Stimulated activated naive B cell treated with anti-CD40 and anti-IgM and Interleukin-4, amounts not matched to agents 10 μg/mL and 1 μg/mL and 100 μg/mL, for 72 hours (primary cell): ENCODE data around the gene MZT1.
"Not testable (repeated sequence)": the region's sequence is repeated elsewhere in the genome, so short reads cannot be mapped to it uniquely, and the experiment has no call there.

Source experiments
- ATAC-seq, 2 donors: fragments of 150-1000 bp; cut with Tn5 transposase; replicated peaks; 2 replicates each; pipeline ENCODE4 v1.10.0; 2021; ENCODE audit warnings: moderate library complexity in 1 of 2
- DNase-seq: peaks from one replicate; pipeline ENCODE4 v3.0.0; 2021
- H3K27ac Mint-ChIP-seq: one replicate; pipeline ENCODE4 v1.8.0; 2022; ENCODE audit warnings: mild to moderate bottlenecking, mixed read lengths
- H3K27me3 Mint-ChIP-seq, 2 donors: one replicate each; pipeline ENCODE4 v1.8.0; 2022; ENCODE audit warnings: mixed read lengths in 2 of 2
- H3K36me3 Mint-ChIP-seq, 2 donors: one replicate each; pipeline ENCODE4 v1.8.0; 2022; ENCODE audit warnings: mixed read lengths in 2 of 2, mild to moderate bottlenecking in 1 of 2
- H3K4me1 Mint-ChIP-seq, 2 donors: one replicate each; pipeline ENCODE4 v1.8.0; 2022; ENCODE audit warnings: mixed read lengths in 2 of 2, mild to moderate bottlenecking in 1 of 2
- H3K4me3 Mint-ChIP-seq, 2 donors: one replicate each; pipeline ENCODE4 v1.8.0; 2022; ENCODE audit warnings: mild to moderate bottlenecking in 2 of 2, mixed read lengths in 2 of 2, moderate library complexity in 1 of 2
- H3K9me3 Mint-ChIP-seq, 2 donors: one replicate each; pipeline ENCODE4 v1.8.0; 2022; ENCODE audit warnings: mixed read lengths in 2 of 2, mild to moderate bottlenecking in 1 of 2

MZT1 gene, protein sequence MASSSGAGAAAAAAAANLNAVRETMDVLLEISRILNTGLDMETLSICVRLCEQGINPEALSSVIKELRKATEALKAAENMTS

DNA sequence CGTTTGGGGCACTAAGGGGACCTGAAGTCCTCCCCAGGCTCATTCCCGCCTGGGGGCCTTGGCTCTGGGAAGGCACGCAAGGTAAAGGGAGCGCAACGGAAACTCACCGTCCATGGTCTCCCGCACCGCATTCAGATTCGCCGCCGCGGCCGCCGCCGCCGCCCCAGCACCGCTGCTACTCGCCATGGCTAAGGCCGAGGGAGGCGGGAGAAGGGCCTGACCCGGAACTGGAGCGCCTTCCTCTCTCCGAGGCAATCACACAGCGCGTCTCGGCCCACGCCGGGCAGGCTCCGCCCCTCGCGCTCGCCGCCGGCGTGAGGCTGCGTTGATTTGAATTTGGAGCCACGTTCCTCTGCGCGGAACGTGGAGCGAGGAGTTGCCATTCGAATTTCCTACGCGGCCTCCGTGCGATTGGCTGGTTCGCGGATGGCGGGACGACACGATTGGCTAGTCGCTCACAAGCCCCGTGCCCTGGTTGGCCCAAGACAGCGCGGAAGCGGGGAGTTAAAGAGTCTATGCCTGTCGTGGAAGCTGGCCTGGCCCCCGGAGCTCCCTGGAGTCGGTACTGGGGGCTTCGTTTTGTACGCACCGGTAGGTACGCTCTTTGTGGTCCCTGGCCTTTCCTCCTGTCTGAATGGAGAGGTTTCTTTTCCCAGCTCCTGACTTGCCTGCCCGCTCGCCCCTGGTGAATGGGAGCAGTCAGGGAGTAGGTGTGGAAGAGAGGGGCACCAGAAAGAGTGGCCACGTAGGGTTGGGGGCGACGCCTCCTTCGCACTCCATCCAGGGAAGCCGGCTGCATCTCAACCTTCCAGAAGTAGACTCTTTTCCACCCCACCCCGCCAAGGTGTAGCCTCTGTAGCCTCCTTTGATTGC lies at the start of gene MZT1, which contains the start of gene BORA:
MZT1 (minus strand) TSS at position 213 of the 873 bp plus-strand sequence; CDS start at position 186, 27 bp downstream.
BORA (plus strand) TSS at position 507 of the 873 bp plus-strand sequence. CDS start 1,018 bp downstream, outside the sequence.
- Mint-ChIP-seq H3K36me3 (peaks cover 20 to 23% of the 10 kb centered on the region in 2 donors), H3K4me1 (peaks cover 11 to 26% of the 10 kb centered on the region in 2 donors), H3K27me3 (no peaks in the 10 kb centered on the region), H3K4me3 (peak within 1 kb of the TSS; percentile 96 to 97), H3K9me3 (no peaks in the 10 kb centered on the region), H3K27ac (peak within 1 kb of the TSS; percentile 93)
- peak; percentile 96 for ATAC-seq
- DNase-seq: peak; percentile 96

DNA sequence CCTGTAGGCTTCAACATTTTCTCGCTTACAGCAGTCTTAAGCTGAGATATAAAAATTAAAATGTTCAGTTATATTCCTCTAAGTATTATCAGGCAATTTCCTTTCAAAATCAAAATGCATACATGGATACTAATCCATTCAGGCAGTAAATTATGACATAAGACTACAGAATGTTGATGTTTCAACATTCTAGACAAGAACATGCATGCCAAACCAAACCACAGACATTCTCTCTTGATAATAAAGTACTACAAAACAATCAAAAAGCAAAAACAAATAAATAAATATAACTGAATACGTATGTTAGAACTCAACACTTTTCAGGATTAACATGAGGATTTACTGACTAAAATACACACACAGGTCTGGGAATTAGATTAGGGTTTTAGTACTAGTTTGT lies 46.6 kb upstream of the MZT1 start:
- no peak for ATAC-seq
- Mint-ChIP-seq H3K27ac (no peak overlapping the region), H3K9me3 (no peaks in the 10 kb centered on the region), H3K4me1 (peaks cover 4 to 17% of the 10 kb centered on the region in 2 donors), H3K27me3 (no peaks in the 10 kb centered on the region), H3K4me3 (no peak overlapping the region), H3K36me3 (peaks cover 32 to 37% of the 10 kb centered on the region in 2 donors)
- DNase-seq: no peak

DNA sequence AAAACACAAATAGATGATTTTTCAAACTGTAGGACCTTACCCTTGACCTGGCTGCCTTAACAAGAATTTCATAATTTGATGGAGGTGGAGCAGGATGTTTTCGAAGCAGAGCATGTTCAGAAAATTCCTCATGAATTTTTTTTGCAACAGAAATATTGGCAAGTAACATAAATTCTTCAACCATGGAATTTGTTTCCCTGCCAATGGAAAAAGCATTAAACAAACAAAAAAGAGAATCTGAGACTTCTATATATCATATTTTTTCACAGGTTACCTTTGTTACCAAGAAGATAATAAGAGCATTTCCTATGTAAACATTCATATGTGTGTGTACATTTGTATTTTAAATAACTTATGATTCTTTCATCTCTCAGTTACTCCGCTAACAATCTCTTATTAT lies 36.0 kb upstream of the MZT1 start:
- no peak overlapping the region for H3K4me3 Mint-ChIP-seq
- H3K27me3 Mint-ChIP-seq: no peaks in the 10 kb centered on the region
- no peaks in the 10 kb centered on the region for H3K9me3 Mint-ChIP-seq
- peaks cover 22 to 42% of the 10 kb centered on the region in 2 donors for H3K36me3 Mint-ChIP-seq
- H3K27ac Mint-ChIP-seq: no peak overlapping the region
- no peak for ATAC-seq
- DNase-seq: no peak
- H3K4me1 Mint-ChIP-seq: no peaks in the 10 kb centered on the region

DNA sequence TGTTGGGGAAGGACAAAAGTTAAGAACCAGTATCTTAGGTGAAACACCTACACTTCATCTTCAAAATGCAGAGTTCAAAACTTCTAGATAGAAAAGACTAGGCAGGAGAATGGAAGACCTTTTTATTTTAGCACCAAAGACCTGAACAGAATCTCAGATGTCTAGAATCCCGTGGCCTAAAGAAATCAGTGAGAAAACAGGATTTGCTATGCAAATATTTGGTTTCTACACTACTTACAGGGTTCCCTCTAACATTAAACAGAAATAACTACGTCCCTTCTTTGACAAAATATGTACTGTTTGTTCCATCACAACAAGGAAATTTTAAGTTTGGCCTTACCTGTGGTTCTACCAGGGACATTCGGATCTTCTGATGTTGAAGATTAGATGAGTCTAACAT lies 32.8 kb upstream of the MZT1 start:
- H3K27me3 Mint-ChIP-seq: no peaks in the 10 kb centered on the region
- H3K4me1 Mint-ChIP-seq: no peaks in the 10 kb centered on the region
- no peak for ATAC-seq
- peaks cover 21 to 32% of the 10 kb centered on the region in 2 donors for H3K36me3 Mint-ChIP-seq
- H3K9me3 Mint-ChIP-seq: no peaks in the 10 kb centered on the region
- H3K27ac Mint-ChIP-seq: no peak overlapping the region
- no peak overlapping the region for H3K4me3 Mint-ChIP-seq
- no peak for DNase-seq

DNA sequence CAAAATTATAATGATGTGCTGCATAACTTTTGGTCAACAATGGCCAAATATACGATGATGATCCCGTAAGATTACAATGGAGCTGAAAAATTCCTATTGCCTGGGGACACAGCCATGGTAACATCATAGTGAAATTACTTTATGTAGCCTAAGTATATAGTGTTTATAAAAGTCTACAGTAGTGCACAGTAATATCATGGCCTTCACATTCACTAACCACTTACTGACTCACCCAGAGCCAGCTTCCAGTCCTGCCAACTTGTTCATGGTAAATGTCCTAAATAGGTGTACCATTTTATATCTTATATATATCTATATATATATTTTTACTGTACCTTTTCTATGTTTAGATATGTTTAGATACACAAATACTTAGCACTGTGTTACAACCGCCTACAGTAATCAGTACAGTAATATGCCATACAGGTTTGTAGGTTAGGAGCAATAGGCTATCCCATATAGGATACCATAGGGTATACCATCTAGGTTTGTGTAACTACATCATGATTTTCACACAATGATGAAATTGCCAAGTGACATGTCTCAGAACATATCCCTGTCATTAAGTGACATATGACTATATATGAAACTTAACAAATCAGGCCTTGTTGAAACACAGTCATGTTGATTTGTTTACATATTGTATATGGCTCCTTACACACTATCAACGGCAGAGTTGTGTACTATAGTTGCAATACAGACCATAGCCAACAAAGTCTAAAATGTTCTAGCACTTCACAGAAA lies 30.5 kb upstream of the MZT1 start:
- Mint-ChIP-seq H3K36me3 (peaks cover 21 to 32% of the 10 kb centered on the region in 2 donors), H3K4me3 (no peak overlapping the region), H3K4me1 (no peaks in the 10 kb centered on the region), H3K27ac (no peak overlapping the region), H3K9me3 (no peaks in the 10 kb centered on the region), H3K27me3 (no peaks in the 10 kb centered on the region)
- ATAC-seq (no peak), DNase-seq (no peak)

DNA sequence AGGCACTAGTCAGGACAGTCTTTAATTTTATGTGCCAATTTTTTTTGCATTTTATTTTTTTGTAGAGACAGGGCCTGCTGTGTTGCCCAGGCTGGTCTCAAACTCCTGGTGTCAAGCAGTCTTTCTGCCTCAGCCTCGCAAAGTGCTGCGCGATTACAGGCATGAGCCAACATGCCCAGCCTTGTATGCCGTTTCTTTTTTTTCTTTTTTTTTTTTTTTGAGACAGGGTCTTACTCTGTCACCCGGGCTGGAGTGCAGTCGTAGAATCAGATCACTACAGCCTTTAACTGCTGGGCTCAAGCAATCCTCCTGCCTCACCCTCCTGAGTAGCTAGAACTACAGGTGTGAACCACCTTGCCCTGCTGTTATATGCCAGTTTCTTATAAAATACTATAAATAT lies 26.7 kb upstream of the MZT1 start:
- Mint-ChIP-seq H3K4me1 (peaks cover 0 to 3% of the 10 kb centered on the region in 2 donors), H3K9me3 (peaks cover 0 to 3% of the 10 kb centered on the region in 2 donors), H3K4me3 (no peak overlapping the region), H3K27ac (no peak overlapping the region), H3K36me3 (peaks cover 34 to 48% of the 10 kb centered on the region in 2 donors), H3K27me3 (no peaks in the 10 kb centered on the region)
- ATAC-seq: no peak
- DNase-seq: no peak

GRCh38 chr13:72751220-72751619 lies 23.8 kb upstream of the MZT1 start:
- Mint-ChIP-seq H3K36me3 (peaks cover 42 to 63% of the 10 kb centered on the region in 2 donors), H3K4me1 (peaks cover 0 to 3% of the 10 kb centered on the region in 2 donors), H3K27me3 (no peaks in the 10 kb centered on the region), H3K9me3 (peaks cover 0 to 3% of the 10 kb centered on the region in 2 donors), H3K4me3 (no peak overlapping the region), H3K27ac (no peak overlapping the region)
- no peak for DNase-seq
- no peak for ATAC-seq

DNA sequence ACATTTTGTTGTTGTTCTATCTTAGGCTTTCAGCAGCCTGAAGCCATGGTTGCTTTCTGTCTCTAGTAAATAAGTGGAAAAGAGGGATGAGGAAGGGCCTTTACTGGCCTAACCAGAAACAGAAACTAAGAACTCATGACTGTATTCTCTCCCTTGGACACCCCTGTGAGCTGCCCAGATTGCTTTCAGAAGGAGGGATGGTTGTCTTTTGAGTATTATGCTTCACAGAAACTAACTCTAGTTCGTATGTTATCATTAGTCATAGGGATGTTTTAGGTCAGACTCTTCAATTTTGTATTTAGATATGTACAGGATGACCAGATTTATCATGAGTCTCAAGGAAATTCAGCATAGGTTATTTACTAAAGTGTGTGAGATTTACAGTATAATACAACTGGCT lies 17.8 kb upstream of the MZT1 start:
- ATAC-seq (no peak), DNase-seq (no peak)
- Mint-ChIP-seq H3K36me3 (peaks cover 31 to 49% of the 10 kb centered on the region in 2 donors), H3K4me3 (no peak overlapping the region), H3K27me3 (no peaks in the 10 kb centered on the region), H3K9me3 (no peaks in the 10 kb centered on the region), H3K4me1 (peaks cover 3 to 8% of the 10 kb centered on the region in 2 donors), H3K27ac (no peak overlapping the region)

- Mint-ChIP-seq H3K27me3 (no peaks in the 10 kb centered on the region), H3K36me3 (peaks cover 25 to 37% of the 10 kb centered on the region in 2 donors), H3K27ac (no peak overlapping the region), H3K4me1 (peaks cover 4 to 8% of the 10 kb centered on the region in 2 donors), H3K9me3 (no peaks in the 10 kb centered on the region), H3K4me3 (no peak overlapping the region)
- DNase-seq (no peak), ATAC-seq (no peak)
Observed at GRCh38 chr13:72740015-72740414, 12.6 kb upstream of the MZT1 start.

- Mint-ChIP-seq H3K4me3 (no peak overlapping the region), H3K9me3 (no peaks in the 10 kb centered on the region), H3K4me1 (peaks cover 4 to 8% of the 10 kb centered on the region in 2 donors), H3K36me3 (peaks cover 29 to 35% of the 10 kb centered on the region in 2 donors), H3K27me3 (no peaks in the 10 kb centered on the region), H3K27ac (no peak overlapping the region)
- no peak for ATAC-seq
- DNase-seq: no peak
Observed at GRCh38 chr13:72737033-72737432, 9.6 kb upstream of the MZT1 start.

DNA sequence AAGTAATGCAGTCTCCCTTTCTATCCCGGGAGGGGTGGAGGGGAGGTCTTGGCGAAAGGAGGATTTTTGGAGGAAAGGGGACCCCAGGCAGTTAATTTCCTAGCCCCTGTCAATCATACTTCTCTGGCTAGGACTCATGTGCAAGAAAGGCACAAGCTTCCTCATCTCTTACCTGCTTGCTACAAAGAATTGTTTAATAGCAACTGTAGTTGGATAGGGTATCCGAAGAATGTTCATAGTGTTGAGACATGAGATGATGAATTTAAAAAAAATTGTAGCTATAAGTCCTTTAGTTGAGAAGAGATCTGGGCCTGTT lies 819 bp upstream of the MZT1 start:
- no peak for ATAC-seq
- H3K4me1 Mint-ChIP-seq: peaks cover 8 to 26% of the 10 kb centered on the region in 2 donors
- DNase-seq: no peak
- H3K4me3 Mint-ChIP-seq: peak overlapping the region; percentile 96 to 97
- H3K36me3 Mint-ChIP-seq: peaks cover 16 to 20% of the 10 kb centered on the region in 2 donors
- no peaks in the 10 kb centered on the region for H3K27me3 Mint-ChIP-seq
- no peaks in the 10 kb centered on the region for H3K9me3 Mint-ChIP-seq
- peak overlapping the region; percentile 93 for H3K27ac Mint-ChIP-seq

DNA sequence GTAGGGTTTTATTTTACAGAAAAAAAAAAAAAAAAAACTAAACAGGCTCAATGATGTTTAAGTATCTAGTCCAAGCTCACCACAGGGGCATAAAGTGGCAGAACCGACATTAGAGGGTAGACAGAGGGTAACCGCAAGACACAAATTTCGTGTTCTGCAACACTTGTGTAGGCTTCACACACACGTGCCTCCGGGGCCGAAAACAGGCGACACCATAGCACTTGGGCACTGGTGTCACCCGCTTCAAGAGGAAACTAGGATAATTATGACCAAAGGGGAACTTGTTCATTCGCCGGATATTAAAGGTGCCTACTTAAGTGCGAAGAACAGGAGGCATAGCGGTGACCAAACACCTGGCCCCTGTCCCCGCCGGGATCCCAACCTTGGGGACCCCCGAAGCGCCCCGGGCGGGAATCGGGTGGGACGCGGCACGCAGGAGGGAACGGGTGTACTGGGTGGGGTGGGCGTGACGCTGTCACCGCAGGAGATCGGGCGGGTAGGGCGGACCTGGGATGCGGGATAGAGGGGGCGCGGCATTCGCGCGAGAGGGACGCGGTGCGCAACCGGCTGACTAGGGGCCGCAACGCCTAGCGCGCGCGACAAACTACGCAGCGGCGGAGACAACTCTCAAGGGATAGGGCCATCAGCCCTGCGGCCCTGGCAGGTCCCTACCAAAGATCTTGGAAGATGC lies 558 bp downstream of the MZT1 start:
- H3K27me3 Mint-ChIP-seq: no peaks in the 10 kb centered on the region
- H3K9me3 Mint-ChIP-seq: no peaks in the 10 kb centered on the region
- peak overlapping the region; percentile 96 to 97 for H3K4me3 Mint-ChIP-seq
- no peak for DNase-seq
- peaks cover 20 to 29% of the 10 kb centered on the region in 2 donors for H3K36me3 Mint-ChIP-seq
- ATAC-seq: peak; percentile 38 to 39
- H3K4me1 Mint-ChIP-seq: peaks cover 11 to 26% of the 10 kb centered on the region in 2 donors
- H3K27ac Mint-ChIP-seq: peak overlapping the region; percentile 93

DNA sequence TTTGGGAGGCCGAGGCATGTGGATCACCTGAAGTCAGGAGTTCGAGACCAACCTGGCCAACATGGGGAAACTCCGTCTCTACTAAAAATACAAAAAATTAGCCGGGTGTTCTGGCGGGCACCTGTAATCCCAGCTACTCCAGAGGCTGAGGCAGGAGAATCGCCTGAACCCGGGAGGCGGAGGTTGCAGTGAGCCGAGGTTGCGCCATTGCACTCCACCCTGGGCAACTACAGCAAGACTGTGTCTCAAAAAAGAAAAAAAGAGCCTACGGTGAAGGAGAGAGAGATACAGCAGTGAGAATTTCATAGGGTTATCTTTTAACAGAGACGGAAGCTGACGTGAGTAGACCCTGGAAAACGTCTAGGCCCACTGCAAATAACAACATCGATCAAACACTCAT lies 1.2 kb downstream of the MZT1 start:
- peak overlapping the region; percentile 96 to 97 for H3K4me3 Mint-ChIP-seq
- H3K27me3 Mint-ChIP-seq, ATAC-seq, DNase-seq, H3K9me3 Mint-ChIP-seq: not testable (repeated sequence)
- H3K36me3 Mint-ChIP-seq: peaks cover 18 to 32% of the 10 kb centered on the region in 2 donors
- H3K27ac Mint-ChIP-seq: peak overlapping the region; percentile 47
- peaks cover 13 to 32% of the 10 kb centered on the region in 2 donors for H3K4me1 Mint-ChIP-seq

GRCh38 chr13:72716776-72717175 lies 10.7 kb downstream of the MZT1 start:
- Mint-ChIP-seq H3K27me3 (no peaks in the 10 kb centered on the region), H3K27ac (no peak overlapping the region), H3K4me3 (no peak overlapping the region), H3K9me3 (peaks cover 4 to 10% of the 10 kb centered on the region in 2 donors), H3K4me1 (peaks cover 2 to 23% of the 10 kb centered on the region in 2 donors), H3K36me3 (peaks cover 56 to 67% of the 10 kb centered on the region in 2 donors)
- ATAC-seq: no peak
- DNase-seq: no peak
